ENCODE data around the gene RNF31. TPM values are rescaled to one million over a fixed set of nuclear protein-coding genes. Genes with fewer than 3 reads are reported as not detected.

Gene RNF31
- total RNA-seq, 1 donor from 2014 or later: 25.8 TPM

DNA sequence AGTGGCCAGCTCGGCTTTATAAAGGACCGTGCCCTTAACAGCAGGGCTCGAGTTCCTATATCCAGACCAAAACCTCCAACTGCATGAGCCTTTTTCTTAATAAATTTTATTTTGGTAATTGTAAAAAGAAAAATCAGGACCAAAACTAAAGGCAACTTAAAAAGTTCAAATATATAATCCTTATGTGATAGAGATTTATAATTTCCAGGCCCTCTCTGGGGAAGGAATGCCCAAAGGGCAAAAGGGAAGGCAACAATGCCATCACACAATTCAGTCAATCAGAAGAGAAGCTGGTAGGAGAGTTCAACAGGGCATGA is 41.7 kb downstream of the RNF31 start:
- no peak for DNase-seq (ENCODE audit: low read depth)
- TF ChIP-seq, protein P1, sequence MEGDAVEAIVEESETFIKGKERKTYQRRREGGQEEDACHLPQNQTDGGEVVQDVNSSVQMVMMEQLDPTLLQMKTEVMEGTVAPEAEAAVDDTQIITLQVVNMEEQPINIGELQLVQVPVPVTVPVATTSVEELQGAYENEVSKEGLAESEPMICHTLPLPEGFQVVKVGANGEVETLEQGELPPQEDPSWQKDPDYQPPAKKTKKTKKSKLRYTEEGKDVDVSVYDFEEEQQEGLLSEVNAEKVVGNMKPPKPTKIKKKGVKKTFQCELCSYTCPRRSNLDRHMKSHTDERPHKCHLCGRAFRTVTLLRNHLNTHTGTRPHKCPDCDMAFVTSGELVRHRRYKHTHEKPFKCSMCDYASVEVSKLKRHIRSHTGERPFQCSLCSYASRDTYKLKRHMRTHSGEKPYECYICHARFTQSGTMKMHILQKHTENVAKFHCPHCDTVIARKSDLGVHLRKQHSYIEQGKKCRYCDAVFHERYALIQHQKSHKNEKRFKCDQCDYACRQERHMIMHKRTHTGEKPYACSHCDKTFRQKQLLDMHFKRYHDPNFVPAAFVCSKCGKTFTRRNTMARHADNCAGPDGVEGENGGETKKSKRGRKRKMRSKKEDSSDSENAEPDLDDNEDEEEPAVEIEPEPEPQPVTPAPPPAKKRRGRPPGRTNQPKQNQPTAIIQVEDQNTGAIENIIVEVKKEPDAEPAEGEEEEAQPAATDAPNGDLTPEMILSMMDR (IDR thresholded peaks at IDR 0.05; ENCODE audit: insufficient read depth, low read length, severe bottlenecking): no peak
- Histone ChIP-seq H3K4me3 (ENCODE audit: low read depth, low read length) (no peak overlapping the region), H3K36me3 (ENCODE audit: control insufficient read depth, insufficient read depth, low read length) (peaks cover 29% of the 10 kb centered on the region), H3K27me3 (ENCODE audit: control insufficient read depth, insufficient read depth, low read length) (no peaks in the 10 kb centered on the region)
- no peak for FAIRE-seq

DNA sequence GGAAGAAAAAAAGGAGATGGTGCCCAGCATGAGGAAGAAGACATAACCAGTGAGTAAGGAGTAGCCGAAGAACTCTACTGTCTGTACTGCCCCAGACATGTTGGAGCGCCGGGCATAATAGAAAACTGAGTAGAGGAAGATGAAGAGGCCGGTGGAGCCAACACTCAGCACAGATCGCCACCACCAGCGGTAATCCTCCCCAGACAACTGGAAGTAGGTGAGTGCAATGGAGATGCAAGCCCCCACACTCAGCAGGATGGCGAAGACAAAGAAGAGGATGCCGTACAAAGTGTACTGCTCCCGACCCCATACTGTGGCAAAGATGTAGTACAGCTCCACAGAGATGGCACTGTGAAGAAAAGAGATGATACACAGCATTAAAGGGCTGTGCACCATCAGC is 42.2 kb downstream of the RNF31 start:
- Histone ChIP-seq H3K36me3 (ENCODE audit: control insufficient read depth, insufficient read depth, low read length) (peaks cover 25% of the 10 kb centered on the region), H3K4me3 (ENCODE audit: low read depth, low read length) (no peak overlapping the region), H3K27me3 (ENCODE audit: control insufficient read depth, insufficient read depth, low read length) (no peaks in the 10 kb centered on the region)
- FAIRE-seq (no peak), DNase-seq (ENCODE audit: low read depth) (no peak)
- TF ChIP-seq, protein P1 (IDR thresholded peaks at IDR 0.05; ENCODE audit: insufficient read depth, low read length, severe bottlenecking): no peak

DNA sequence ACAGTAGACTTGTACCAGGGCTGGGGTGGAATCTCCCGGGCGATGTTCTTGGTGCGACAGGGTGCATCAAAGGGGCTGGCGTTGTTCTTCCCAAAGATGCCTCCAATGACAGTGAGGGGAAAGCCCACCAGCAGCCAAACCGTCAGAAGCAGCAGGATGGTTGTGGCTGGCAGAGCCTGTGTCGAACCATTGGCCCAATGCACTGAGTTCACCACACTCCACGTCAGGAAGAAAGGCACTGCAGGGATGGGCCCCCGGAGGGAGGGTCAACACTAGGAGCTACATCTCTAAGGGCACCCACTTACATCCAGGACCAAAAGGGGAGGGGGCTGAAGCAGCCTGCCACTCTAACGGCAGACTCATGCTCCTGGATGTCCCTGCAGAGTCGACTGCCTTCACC is 43.1 kb downstream of the RNF31 start:
- H3K4me3 ChIP-seq (ENCODE audit: low read depth, low read length): no peak overlapping the region
- TF ChIP-seq, protein P1 (IDR thresholded peaks at IDR 0.05; ENCODE audit: insufficient read depth, low read length, severe bottlenecking): no peak
- no peaks in the 10 kb centered on the region for H3K27me3 ChIP-seq (ENCODE audit: control insufficient read depth, insufficient read depth, low read length)
- peaks cover 17% of the 10 kb centered on the region for H3K36me3 ChIP-seq (ENCODE audit: control insufficient read depth, insufficient read depth, low read length)
- FAIRE-seq (no peak), DNase-seq (ENCODE audit: low read depth) (no peak)

DNA sequence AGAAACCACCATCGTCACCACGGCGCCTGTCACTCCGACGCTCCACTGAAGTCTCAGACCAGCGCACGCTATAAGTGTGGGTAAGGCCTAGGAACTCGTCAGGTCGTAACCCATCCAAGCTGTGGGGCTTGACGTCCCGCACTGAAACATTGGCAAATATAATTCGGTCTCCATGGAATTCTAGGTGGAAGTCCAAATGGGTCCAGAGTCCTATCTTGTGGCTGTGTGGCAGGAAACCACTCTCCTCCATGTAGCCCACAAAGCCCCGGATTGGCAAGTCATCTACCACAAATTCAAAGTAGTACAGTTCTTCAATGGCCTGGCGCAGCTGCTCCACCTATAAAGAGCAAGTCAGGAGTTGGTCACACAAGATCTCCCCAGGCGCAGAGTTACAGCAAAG is 45.6 kb downstream of the RNF31 start:
- TF ChIP-seq, protein P1 (IDR thresholded peaks at IDR 0.05; ENCODE audit: insufficient read depth, low read length, severe bottlenecking): no peak
- no peak for DNase-seq (ENCODE audit: low read depth)
- H3K4me3 ChIP-seq (ENCODE audit: low read depth, low read length): no peak overlapping the region
- no peak for FAIRE-seq
- peaks cover 8% of the 10 kb centered on the region for H3K36me3 ChIP-seq (ENCODE audit: control insufficient read depth, insufficient read depth, low read length)
- H3K27me3 ChIP-seq (ENCODE audit: control insufficient read depth, insufficient read depth, low read length): no peaks in the 10 kb centered on the region

DNA sequence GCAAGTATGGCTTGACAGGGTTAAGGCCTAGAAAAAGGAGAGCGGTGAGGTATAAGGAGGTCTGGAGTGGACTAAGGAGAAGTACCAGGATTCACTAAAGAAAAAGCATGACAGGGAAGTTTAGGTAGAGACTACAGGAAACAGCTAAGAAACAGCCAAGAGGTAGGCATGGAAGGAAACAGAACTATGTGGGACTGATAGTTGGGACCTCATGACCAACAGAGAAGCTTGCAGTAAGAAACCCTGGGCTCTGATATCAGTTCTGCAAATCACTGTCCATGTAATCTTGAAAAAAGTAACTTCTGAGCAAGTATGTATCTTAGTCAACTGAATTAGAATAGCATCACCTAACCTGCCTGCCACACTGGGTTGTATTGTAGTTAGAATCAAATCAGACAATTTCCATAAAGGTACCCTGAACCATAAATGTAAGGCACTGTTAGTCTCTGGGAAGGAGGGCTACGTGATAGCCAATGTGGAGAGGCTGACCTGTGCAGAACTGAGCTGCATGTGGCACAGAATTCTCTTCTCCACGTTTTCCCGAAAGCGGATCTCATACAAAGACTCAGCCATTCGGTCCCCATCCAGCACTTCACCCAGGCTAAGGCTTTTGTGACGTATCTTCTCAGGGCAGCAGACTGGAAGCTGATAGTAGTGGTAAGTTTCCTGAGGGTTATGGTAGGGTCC is 47.0 kb downstream of the RNF31 start:
- DNase-seq (ENCODE audit: low read depth): no peak
- Histone ChIP-seq H3K36me3 (ENCODE audit: control insufficient read depth, insufficient read depth, low read length) (peaks cover 8% of the 10 kb centered on the region), H3K27me3 (ENCODE audit: control insufficient read depth, insufficient read depth, low read length) (no peaks in the 10 kb centered on the region), H3K4me3 (ENCODE audit: low read depth, low read length) (peak overlapping the region; percentile 75)
- TF ChIP-seq, protein P1 (IDR thresholded peaks at IDR 0.05; ENCODE audit: insufficient read depth, low read length, severe bottlenecking): no peak
- no peak for FAIRE-seq

DNA sequence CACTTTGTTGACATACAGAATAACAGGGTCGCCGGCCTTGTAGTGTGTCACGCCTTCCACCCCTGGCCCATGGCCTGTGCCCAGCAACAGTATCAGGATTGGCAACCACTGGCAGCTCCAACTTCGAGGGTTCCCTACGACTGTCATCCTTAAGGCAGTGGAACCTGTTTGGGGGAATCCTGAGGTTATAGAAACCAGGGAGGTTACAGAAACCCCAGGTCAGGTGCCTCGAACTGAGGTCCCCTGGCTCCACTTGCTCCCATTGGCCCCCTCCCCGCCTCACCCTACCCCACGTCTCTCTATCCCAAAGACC is 47.5 kb downstream of the RNF31 start:
- DNase-seq (ENCODE audit: low read depth) (no peak), FAIRE-seq (no peak)
- H3K36me3 ChIP-seq (ENCODE audit: control insufficient read depth, insufficient read depth, low read length): peaks cover 6% of the 10 kb centered on the region
- no peaks in the 10 kb centered on the region for H3K27me3 ChIP-seq (ENCODE audit: control insufficient read depth, insufficient read depth, low read length)
- TF ChIP-seq, protein P1 (IDR thresholded peaks at IDR 0.05; ENCODE audit: insufficient read depth, low read length, severe bottlenecking): no peak
- H3K4me3 ChIP-seq (ENCODE audit: low read depth, low read length): peak overlapping the region; percentile 75

Data from bronchial epithelial cell (primary cell).